GM18870 (cell line): ENCODE results near the gene C1orf74.

Experiments
- ATAC-seq: cut with Tn5 transposase; IDR thresholded peaks from one replicate; pipeline ENCODE4 v1.9.1; 2021; ENCODE audit warnings: moderate library complexity; ENCODE audit not compliant: unreplicated experiment

The C1orf74 gene

GRCh38 chr1:209747580-209748262, 36.6 kb downstream of the C1orf74 start:
- ATAC-seq: peak; percentile 56

GRCh38 chr1:209746451-209747165, 37.8 kb downstream of the C1orf74 start:
- no peak for ATAC-seq

GRCh38 chr1:209743145-209743482, 41.2 kb downstream of the C1orf74 start:
- no peak for ATAC-seq

GRCh38 chr1:209742409-209743144, 41.8 kb downstream of the C1orf74 start:
- no peak for ATAC-seq

- no peak for ATAC-seq
Measured at GRCh38 chr1:209741889-209742288, 42.5 kb downstream of the C1orf74 start.

- ATAC-seq: no peak
Measured at GRCh38 chr1:209741193-209741592, 43.2 kb downstream of the C1orf74 start.

GRCh38 chr1:209738270-209738669, 46.1 kb downstream of the C1orf74 start:
- ATAC-seq: no peak

- ATAC-seq: no peak
Measured at GRCh38 chr1:209737118-209737505, 47.2 kb downstream of the C1orf74 start.

GRCh38 chr1:209736490-209737117, 47.8 kb downstream of the C1orf74 start:
- ATAC-seq: no peak

GRCh38 chr1:209733409-209734192, 50.8 kb downstream of the C1orf74 start:
- no peak for ATAC-seq

- ATAC-seq: no peak
Measured at GRCh38 chr1:209732725-209733124, 51.6 kb downstream of the C1orf74 start.

- ATAC-seq: no peak
Measured at GRCh38 chr1:209729436-209729835, 54.9 kb downstream of the C1orf74 start.
